Neural cell (in vitro differentiated cells): ENCODE data around the gene PSMD8.

ENCODE experiments used
- POLR2AphosphoS5 ChIP-seq: IDR thresholded peaks from 2 replicates; pipeline ENCODE4 v1.6.1; 2012
- TAF1 ChIP-seq: IDR thresholded peaks from 2 replicates; pipeline ENCODE4 v1.6.1; 2012; ENCODE audit warnings: low read depth
- TF ChIP-seq, protein P1 (sequence below): IDR thresholded peaks from 2 replicates; pipeline ENCODE4 v1.6.1; 2012; ENCODE audit warnings: borderline replicate concordance
- TF ChIP-seq, protein P2 (sequence below): fragments of 450-650 bp; IDR thresholded peaks from 2 replicates; pipeline ENCODE4 v1.5.1; 2014; ENCODE audit warnings: antibody characterized with exemption, mild to moderate bottlenecking, moderate library complexity; ENCODE audit not compliant: poor library complexity, severe bottlenecking

DNA sequence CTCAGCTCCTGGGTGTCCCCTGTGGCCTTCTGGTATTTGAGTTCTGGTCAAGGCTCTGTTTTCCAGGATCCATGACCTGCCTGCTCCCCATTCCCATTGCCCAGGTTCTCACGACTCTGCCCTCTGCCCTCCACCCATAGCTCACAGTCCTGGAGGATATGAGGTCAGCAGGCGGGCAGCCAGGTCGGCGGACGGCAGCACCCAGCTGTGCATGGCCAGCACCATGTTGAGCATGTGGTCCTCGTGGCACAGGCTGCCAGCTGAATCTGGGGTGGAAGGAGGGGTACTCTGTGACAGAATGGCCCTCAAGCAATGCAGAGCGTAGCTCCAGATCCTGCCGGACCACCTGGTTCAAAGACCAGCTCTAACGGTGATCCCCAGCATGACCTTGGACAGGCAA lies 46.6 kb downstream of the PSMD8 start:
- TF ChIP-seq, protein P1, sequence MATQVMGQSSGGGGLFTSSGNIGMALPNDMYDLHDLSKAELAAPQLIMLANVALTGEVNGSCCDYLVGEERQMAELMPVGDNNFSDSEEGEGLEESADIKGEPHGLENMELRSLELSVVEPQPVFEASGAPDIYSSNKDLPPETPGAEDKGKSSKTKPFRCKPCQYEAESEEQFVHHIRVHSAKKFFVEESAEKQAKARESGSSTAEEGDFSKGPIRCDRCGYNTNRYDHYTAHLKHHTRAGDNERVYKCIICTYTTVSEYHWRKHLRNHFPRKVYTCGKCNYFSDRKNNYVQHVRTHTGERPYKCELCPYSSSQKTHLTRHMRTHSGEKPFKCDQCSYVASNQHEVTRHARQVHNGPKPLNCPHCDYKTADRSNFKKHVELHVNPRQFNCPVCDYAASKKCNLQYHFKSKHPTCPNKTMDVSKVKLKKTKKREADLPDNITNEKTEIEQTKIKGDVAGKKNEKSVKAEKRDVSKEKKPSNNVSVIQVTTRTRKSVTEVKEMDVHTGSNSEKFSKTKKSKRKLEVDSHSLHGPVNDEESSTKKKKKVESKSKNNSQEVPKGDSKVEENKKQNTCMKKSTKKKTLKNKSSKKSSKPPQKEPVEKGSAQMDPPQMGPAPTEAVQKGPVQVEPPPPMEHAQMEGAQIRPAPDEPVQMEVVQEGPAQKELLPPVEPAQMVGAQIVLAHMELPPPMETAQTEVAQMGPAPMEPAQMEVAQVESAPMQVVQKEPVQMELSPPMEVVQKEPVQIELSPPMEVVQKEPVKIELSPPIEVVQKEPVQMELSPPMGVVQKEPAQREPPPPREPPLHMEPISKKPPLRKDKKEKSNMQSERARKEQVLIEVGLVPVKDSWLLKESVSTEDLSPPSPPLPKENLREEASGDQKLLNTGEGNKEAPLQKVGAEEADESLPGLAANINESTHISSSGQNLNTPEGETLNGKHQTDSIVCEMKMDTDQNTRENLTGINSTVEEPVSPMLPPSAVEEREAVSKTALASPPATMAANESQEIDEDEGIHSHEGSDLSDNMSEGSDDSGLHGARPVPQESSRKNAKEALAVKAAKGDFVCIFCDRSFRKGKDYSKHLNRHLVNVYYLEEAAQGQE: no peak
- no peak for TF ChIP-seq POLR2AphosphoS5
- TF ChIP-seq, protein P2, sequence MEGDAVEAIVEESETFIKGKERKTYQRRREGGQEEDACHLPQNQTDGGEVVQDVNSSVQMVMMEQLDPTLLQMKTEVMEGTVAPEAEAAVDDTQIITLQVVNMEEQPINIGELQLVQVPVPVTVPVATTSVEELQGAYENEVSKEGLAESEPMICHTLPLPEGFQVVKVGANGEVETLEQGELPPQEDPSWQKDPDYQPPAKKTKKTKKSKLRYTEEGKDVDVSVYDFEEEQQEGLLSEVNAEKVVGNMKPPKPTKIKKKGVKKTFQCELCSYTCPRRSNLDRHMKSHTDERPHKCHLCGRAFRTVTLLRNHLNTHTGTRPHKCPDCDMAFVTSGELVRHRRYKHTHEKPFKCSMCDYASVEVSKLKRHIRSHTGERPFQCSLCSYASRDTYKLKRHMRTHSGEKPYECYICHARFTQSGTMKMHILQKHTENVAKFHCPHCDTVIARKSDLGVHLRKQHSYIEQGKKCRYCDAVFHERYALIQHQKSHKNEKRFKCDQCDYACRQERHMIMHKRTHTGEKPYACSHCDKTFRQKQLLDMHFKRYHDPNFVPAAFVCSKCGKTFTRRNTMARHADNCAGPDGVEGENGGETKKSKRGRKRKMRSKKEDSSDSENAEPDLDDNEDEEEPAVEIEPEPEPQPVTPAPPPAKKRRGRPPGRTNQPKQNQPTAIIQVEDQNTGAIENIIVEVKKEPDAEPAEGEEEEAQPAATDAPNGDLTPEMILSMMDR: no peak
- no peak for TF ChIP-seq TAF1
